Stimulated activated CD8-positive, alpha-beta memory T cell treated with anti-CD3 and anti-CD28 coated beads, Interleukin-15, amount 100 ng/mL, for 48 hours (primary cell): Measurements from ENCODE around the gene GNB3.

ENCODE experiments used
- DNase-seq, 2 donors: peaks; one replicate each; pipeline ENCODE4 v3.0.0-alpha.2; 2020; ENCODE audit warnings: low read depth in 2 of 2

GNB3 gene

DNA sequence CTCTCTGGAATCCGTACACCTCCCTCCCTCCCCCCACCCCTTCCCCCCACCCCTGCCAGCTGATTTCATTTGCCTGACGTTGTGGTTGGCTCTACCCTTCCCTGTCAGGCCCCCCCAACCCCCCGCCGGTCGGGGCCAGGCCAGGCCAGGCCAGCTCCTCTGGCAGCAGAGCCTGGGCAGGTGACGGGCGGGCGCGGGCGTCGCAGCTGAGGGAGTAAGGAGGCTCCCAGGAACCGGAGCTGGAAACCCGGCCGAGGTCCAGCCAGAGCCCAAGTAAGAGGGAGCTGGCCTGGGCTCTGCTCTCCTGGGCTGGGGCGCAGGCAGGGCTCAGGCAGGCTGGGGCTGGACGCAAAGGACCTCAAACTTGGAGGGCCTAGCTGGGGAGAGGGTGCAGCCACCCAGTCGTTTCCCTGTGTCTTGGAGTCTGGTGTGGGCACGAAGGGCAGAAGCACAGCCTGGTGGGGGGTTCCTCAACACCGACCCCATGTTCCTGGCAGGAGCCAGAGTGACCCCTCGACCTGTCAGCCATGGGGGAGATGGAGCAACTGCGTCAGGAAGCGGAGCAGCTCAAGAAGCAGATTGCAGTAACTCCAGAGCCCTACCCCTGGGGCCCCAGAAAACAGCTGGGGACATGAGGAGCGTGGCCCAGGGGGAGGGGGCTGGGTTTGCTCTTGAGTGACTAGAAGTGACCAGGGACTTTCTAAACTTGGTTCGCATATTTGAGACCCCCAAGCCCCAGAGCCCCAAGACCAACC lies at the start of gene GNB3:
GNB3 (plus strand) TSS at position 165 of the 755 bp plus-strand sequence; CDS start at position 528, 363 bp downstream.
- DNase-seq = no peak

DNA sequence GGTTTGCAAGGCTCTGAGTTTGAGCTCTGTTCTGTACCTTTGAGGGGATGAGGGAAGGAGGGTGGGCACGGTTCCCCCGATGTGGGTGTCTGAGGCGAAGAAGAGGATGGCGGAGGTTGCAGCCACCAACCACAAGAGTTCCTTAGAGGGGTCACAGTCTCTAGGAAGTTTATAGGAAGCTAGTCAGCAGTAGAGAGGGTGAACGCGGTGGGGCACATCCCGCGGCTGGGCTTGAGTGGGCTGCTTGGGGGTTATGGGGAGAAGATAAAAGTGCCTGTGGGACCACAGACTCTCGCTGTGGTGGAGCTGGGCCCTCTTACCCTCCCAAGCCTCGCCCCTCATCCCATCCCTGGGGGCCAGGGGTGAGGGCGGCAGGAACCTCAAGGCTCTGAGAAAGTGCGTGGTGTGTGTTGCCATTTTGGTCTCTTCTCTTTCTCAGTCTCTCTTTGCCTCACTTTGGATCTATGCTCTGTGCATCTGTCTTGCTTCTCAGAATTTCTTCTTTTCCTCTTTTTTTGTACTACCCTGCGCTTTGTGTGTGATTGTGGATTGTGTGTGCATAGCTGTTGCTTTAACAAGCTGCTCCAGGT lies 48.7 kb upstream of the GNB3 start:
- DNase-seq = no peak

DNA sequence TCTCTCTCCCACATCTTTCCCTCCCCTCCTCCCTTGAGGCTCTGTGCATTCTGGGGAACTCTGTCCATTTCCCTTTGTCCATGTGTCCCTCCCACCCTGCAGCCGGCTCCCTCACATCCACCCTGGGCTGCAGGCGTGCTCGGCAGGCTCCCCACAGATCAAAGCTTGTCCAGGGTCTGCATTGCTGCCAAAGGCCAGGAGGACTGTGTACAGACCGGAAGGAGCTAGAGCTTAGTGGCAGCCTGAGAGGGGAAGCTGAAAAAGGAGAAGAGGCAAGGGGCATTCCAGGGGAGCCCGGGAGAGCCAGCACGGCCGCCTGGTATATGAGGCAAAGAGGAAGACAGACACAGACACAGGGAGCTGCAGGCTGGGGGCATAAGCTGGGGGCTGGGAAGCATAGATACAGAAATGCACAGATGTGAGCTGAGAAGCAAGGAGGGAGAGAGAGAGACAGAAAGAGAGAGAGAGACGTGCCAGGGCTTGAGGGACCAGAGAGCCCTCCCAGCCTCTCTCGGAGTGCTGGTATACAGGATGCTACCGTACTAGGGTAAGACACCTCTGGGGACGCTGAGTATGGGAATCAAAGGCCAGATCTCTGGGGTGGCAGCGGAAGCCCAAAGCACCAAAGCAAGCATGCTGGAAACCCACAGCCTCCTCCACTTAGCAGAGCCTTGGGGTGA lies 48.1 kb upstream of the GNB3 start:
- DNase-seq = no peak

DNA sequence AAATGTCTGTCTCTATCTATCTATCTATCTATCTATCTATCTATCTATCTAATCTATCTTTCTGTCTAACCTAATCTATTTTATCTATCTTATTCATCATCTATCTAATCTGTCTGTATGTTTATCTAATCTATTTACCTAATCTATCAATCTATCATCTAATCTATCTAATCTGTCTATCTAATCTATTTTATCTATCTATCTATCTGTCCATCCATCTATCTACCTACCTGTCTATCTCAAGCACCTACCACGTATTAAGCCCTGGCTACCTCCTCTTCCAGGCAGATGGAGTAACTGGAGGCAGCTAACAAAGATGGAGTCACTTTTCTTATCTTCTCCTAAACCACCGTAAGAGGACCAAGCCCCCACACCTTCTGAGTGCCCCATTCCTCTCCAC lies 45.6 kb upstream of the GNB3 start:
- no peak for DNase-seq

DNA sequence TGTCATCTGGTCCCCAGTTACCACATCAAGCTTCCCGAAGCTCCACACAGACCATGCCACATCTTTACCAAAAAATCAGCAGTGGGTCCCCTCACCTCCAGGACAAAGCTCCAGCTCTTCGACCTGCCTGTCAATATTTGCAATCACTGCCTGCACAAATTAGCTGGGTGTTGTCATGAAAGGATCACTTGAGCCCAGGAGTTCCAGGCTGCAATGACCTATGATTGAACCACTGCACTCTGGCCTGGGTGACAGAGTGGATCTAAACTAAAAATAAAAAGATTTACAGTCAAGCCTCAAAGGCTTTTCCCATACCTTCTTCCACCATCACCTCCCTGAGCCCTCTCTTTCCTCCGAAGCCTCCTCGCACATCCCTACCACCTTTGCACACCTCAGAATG lies 44.1 kb upstream of the GNB3 start:
- DNase-seq = no peak

DNA sequence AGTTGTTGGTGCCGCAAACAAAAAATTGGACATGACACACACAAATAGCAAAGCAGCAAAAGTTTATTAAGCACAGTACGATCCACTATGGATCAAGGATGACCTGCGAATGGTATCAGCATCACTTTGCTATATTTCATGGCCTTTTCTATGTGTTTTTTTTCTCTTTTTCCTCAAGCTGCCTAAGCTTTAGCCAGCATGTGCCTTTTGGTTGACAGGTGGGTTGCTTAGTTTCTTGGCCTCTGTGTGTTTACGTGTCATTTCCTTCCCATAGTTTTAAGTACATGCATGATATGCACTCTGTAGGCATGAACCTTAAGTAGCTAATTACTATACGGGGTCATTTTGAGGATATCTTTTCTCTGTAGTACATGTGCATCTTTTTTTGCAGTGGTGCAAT lies 41.6 kb upstream of the GNB3 start:
- DNase-seq = no peak

DNA sequence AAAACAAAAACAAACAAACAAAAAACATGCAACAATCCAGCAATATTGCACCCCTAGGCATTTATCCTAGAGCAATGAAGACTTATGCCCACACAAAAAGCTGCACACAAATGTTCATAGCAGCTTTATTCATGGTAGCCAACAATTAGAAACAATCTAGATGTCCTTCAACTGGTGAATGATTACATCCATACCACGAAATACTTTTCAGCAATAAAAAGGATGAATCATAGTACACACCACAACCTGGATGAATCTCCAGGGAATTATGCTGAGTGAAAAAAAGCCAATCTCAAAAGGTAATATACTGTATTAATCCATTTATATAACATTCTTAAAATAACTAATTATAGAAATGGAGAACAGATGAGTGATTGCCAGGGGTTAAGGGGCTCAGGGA lies 33.6 kb upstream of the GNB3 start:
- DNase-seq = no peak

DNA sequence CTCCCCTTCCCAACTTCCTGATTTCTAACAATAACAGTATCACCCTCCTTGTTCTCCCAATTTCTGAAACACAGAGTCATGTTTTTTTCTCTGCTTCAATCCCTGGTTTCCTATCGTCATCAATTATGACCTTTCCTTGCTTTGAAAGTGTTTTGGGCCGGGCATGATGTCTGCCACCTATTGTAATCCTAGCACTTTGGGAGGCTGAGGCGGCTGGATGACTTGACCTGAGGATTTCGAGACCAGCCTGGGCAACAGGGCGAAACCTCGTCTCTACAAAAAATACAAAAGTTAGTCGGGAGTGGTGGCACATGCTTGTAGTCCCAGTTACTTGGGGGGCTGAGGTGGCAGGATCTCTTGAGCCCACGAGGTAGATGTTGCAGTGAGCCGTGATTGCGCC lies 31.7 kb upstream of the GNB3 start:
- no peak for DNase-seq

DNA sequence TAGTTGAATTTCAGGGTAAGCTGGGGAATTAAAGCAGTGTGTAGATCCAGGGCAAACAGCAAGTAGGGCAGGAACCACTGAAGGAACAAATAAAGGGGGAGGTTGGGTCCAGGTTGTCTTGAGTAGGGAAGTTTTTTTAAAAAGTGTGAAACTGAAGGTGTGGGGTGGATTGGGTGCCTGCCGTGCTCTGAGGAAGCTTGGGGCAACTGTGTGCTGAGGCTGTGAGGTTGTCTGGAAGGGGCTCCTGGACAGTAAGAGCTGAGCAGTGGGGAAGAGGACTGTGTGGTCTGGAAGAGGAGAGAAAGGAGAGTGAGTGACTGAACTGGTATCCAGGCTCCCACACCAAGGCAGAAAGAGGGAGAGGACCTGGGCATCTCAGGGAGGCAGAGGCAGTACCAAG lies 30.0 kb upstream of the GNB3 start:
- DNase-seq = no peak

DNA sequence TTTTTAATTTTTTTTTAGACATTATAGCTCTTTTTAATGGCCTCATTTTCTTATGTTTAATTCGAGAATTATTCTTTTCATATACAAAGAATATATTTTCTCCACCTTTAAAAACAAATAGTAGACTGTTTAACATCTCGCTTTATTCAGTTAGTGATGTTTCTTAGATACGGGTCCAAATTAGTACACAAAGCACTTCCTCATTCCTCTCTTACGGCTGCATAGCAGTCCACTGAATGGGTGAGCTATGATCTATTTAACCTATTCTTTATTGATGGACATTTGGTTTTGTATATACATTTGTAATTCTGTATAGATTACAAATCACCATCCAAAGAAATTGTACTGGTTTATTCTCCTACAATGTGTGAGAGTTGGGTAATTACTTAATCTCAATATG lies 27.4 kb upstream of the GNB3 start:
- DNase-seq = no peak

DNA sequence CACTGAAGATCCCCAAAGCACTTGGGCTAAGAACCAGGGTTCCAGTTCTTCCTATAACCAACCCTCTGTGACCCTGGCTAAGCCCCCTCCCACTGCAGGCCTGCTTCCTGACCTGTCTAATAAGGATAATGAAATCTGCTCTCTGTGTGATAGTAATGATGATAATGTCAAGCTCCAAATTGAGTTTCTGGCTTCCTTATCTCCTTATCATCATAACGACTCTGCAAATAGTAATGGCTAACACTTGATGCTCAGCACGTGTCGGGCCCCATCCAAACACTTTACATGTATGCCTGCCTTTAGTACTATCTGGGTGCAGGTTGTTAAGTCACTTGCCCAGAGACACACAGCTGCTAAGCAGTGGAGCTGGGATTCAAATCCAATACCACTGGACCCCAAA lies 24.1 kb upstream of the GNB3 start:
- no peak for DNase-seq

DNA sequence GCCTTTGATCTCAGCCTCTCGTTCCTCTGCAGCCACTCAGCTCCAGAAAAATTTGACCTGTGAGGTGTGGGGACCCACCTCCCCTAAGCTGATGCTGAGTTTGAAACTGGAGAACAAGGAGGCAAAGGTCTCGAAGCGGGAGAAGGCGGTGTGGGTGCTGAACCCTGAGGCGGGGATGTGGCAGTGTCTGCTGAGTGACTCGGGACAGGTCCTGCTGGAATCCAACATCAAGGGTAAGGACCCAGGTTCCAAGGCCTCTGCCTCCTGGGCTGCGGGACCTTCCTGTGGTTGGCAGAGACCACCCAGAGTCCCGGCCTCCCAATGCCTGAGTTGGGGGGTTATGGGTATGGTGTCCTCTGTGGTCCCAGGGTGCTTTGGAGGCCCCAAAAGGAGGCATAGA lies 23.6 kb upstream of the GNB3 start:
- no peak for DNase-seq

DNA sequence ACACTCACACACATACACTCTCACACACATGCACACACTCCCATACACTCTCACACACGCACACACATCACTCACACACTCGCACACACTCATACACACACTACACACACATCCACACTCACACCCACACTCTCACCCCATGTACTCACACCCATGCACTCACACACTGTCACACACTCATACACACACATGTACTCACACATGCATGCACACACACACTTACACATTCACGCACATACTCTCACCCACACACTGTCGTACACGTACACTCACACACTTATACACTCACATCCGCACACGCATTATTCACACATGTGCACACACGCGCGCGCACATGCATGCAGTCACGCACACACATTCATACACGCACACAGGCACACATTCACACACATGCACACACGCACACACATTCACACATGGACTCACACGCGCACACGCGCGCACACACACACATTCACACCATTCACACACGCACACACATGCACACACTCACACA lies 23.0 kb upstream of the GNB3 start:
- DNase-seq = no peak

DNA sequence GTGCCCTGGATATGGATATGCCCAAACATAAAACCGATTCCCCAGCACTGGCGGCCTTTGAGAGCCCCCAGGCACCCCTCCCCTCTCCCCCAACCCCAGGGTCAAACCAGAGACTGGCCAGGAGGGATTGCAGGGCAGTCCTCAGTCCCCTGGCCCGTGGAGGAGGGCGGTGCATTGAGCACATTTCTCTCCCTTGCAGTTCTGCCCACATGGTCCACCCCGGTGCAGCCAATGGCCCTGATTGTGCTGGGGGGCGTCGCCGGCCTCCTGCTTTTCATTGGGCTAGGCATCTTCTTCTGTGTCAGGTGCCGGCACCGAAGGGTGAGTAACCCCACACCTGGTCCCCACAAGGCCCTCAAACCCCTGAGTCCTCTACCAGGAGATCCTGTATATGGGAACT lies 22.5 kb upstream of the GNB3 start:
- DNase-seq = no peak

DNA sequence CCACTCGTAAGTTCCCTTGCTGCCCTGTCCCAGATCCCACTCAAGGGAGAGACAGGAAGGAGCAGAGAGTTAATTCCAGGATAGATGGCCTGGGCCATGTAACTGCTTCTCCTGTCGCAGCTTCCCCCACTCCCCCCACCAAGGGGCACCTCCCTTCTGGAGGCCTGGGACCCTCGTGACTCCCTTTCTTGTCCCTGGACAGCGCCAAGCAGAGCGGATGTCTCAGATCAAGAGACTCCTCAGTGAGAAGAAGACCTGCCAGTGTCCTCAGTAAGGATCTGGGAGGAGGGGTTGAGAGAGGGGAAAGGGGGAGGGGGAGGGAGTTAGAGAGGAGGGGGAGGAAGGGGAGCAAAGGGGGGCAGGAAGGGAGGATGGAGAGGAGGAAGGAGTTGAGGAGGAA lies 22.1 kb upstream of the GNB3 start:
- no peak for DNase-seq

DNA sequence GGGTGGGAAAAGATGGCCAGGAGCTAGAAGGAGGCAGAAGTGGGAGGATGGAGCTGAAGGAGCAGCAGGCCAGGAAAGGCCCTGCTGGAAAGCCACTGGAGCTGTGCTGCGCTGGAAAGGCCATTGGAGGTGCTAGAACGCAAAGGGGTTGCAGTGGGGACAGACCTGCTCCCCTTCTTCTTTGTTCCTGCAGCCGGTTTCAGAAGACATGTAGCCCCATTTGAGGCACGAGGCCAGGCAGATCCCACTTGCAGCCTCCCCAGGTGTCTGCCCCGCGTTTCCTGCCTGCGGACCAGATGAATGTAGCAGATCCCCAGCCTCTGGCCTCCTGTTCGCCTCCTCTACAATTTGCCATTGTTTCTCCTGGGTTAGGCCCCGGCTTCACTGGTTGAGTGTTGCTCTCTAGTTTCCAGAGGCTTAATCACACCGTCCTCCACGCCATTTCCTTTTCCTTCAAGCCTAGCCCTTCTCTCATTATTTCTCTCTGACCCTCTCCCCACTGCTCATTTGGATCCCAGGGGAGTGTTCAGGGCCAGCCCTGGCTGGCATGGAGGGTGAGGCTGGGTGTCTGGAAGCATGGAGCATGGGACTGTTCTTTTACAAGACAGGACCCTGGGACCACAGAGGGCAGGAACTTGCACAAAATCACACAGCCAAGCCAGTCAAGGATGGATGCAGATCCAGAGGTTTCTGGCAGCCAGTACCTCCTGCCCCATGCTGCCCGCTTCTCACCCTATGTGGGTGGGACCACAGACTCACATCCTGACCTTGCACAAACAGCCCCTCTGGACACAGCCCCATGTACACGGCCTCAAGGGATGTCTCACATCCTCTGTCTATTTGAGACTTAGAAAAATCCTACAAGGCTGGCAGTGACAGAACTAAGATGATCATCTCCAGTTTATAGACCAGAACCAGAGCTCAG lies 21.4 kb upstream of the GNB3 start:
- no peak for DNase-seq

DNA sequence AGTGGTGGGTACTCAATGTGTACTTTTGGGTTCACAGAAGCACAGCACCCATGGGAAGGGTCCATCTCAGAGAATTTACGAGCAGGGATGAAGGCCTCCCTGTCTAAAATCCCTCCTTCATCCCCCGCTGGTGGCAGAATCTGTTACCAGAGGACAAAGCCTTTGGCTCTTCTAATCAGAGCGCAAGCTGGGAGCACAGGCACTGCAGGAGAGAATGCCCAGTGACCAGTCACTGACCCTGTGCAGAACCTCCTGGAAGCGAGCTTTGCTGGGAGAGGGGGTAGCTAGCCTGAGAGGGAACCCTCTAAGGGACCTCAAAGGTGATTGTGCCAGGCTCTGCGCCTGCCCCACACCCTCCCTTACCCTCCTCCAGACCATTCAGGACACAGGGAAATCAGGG lies 20.6 kb upstream of the GNB3 start:
- no peak for DNase-seq

DNA sequence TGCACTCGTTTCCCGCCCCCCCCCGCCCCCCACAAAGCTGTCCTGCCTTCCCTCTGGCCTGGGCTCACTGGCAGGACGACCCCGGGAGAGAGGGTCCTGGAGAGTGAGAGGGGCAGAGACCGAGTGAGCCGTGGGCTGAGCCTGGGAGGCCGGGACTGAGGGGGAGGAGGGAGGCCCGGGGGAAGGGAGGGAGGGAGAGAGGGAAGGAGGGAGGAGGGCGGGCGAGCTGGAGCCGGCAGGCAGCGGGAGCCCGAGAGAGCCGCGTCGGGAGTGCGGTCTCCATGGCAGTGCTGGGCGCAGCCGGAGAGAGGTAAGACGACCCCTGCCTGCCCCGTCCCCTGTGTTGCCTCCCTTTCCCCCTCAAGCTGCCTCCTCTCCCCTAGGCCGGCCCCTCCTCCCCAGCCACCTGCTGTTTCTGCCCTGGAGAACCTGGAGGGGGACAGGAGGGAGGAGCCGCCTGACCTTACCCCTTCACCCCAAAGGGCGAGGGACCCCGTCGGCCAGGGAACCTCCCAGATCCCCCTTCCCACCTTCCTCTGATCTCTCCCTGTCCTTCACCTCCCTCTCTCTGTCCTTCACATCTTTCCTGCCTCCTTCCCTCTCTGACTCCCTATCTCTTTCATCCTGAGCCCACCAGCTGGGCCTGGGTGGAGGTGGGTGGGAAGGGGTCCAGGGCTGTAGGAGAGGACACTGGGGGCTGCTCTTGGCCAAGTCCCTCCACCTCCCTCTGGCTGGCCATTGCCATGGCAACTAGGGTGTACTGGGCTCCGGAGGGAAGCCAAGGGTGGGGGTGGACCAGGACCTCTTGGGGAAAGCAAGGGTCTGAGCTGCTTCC lies 18.9 kb upstream of the GNB3 start, which contains the start of gene GPR162:
GPR162 (plus strand) TSS at position 231 of the 835 bp plus-strand sequence. CDS start 2,078 bp downstream, outside the sequence.
- no peak for DNase-seq

DNA sequence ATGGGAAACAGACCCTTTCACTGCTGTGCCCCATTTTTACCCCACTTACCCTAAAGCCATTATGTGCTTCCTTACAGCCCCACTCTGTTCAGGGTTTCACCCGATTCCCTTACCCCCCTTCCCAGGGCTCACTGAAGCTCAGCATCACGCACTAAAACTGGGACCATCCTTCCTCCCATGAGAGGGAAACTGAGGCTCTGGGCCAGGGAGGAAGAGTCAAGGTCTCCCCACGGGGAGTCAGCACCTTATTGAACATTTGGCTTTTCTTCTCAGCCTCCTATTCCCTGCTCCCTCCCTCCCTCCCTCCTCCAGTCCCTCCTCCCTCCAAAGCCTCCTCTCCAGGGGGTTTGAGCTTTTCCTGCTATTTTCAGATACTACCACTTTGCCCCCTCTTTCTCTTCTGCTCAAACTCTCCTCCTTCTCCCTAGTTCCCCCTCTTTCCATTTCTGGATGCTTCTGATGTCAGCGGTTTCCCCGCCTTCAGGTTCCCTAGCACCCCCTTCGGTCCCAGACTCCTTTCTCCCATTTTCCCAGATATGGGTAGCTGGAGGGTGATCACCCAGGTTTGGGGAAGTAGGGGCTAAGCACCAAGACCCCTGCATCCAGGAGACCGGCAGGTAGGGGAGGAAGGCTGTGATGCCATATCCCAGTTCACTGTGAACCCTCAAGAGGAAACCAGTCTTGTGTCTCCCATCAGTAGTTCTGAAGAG lies 18.1 kb upstream of the GNB3 start:
- DNase-seq = no peak
